Upper lobe of right lung (tissue), 1 donor: ENCODE data around the gene GRIK3. TPM values are rescaled to one million over a fixed set of nuclear protein-coding genes. Genes with fewer than 3 reads are reported as not detected.

Source experiments
- ATAC-seq: fragments of 200-7000 bp; cut with Tn5 transposase; one replicate; pipeline ENCODE4 v1.9.1; 2020; ENCODE audit warnings: mild to moderate bottlenecking, moderate library complexity
- DNase-seq: peaks from one replicate; pipeline ENCODE4 v3.0.0-alpha.2; 2020
- H3K27ac ChIP-seq: fragments of 200-600 bp; one replicate; pipeline ENCODE4 v1.8.0; 2022
- H3K27me3 ChIP-seq: fragments of 200-600 bp; one replicate; pipeline ENCODE4 v1.8.0; 2022; ENCODE audit warnings: mild to moderate bottlenecking
- H3K36me3 ChIP-seq: fragments of 200-600 bp; one replicate; pipeline ENCODE4 v1.8.0; 2022
- H3K4me1 ChIP-seq: fragments of 200-600 bp; one replicate; pipeline ENCODE4 v1.8.0; 2022
- H3K4me3 ChIP-seq: fragments of 200-600 bp; one replicate; pipeline ENCODE4 v1.8.0; 2022; ENCODE audit warnings: mild to moderate bottlenecking
- H3K9me3 ChIP-seq: fragments of 200-600 bp; one replicate; pipeline ENCODE4 v1.8.0; 2022
- intact Hi-C: fragments of 100-400 bp; cut with DNase I; formaldehyde crosslinking; loops from one replicate; pipeline ENCODE4 v1.11.0; 2022
- total RNA-seq: library from RNA; stranded (reverse); fragmentation: NEBNext Ultra II Directional; extraction: Animal tissue kit (Norgen Biotek cat#: 25700); gene quantifications from one replicate; pipeline ENCODE4 v1.2.1, GENCODE V29; 2021
- TF ChIP-seq, protein P1 (sequence below): fragments of 200-600 bp; IDR thresholded peaks from one replicate; pipeline ENCODE4 v1.8.0; 2022; ENCODE audit warnings: antibody characterized with exemption
- donor health status: DM: no; HTN: yes; CAD: no; lungs with severe emphysema.

The GRIK3 gene
- total RNA-seq, 1 donor from 2014 or later, result not detected

DNA sequence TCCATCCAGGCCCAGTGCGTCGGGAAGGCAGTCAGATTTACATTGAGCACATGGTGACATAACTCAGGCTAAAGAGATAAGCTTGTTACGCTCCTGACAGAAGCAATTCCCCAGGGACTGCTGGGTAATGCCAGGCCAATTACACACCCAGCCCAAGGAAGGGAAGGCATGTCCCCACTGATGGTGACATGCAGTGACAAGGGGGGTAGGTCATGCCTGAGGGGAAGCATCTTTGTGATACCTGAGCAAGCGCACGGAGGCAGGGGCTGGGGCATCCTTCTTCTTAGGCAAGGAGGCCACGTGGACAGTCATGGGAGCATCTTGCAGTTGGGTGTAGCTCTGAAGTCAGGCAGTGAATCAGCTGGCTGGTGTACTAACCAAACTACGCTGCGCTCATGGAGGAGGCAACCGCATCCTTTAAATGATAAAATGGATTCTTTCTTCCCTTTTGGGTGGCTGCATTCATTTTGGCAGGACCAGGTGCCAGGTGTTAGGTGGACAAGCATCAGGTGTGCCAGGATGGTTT, 39.6 kb upstream of the GRIK3 start:
- TF ChIP-seq, protein P1, sequence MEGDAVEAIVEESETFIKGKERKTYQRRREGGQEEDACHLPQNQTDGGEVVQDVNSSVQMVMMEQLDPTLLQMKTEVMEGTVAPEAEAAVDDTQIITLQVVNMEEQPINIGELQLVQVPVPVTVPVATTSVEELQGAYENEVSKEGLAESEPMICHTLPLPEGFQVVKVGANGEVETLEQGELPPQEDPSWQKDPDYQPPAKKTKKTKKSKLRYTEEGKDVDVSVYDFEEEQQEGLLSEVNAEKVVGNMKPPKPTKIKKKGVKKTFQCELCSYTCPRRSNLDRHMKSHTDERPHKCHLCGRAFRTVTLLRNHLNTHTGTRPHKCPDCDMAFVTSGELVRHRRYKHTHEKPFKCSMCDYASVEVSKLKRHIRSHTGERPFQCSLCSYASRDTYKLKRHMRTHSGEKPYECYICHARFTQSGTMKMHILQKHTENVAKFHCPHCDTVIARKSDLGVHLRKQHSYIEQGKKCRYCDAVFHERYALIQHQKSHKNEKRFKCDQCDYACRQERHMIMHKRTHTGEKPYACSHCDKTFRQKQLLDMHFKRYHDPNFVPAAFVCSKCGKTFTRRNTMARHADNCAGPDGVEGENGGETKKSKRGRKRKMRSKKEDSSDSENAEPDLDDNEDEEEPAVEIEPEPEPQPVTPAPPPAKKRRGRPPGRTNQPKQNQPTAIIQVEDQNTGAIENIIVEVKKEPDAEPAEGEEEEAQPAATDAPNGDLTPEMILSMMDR, result no peak
- H3K9me3 ChIP-seq, result no peaks in the 10 kb centered on the region
- intact Hi-C loops, result no loop called here
- ATAC-seq (no peak), DNase-seq (no peak)
- H3K27me3 ChIP-seq, result peaks cover 28% of the 10 kb centered on the region
- peaks cover 3% of the 10 kb centered on the region for H3K4me1 ChIP-seq
- no peak overlapping the region for H3K27ac ChIP-seq
- H3K4me3 ChIP-seq, result no peak overlapping the region
- H3K36me3 ChIP-seq, result no peaks in the 10 kb centered on the region

- Histone ChIP-seq H3K36me3 (no peaks in the 10 kb centered on the region), H3K4me1 (peaks cover 4% of the 10 kb centered on the region), H3K27me3 (peaks cover 28% of the 10 kb centered on the region), H3K4me3 (no peak overlapping the region), H3K27ac (no peak overlapping the region), H3K9me3 (no peaks in the 10 kb centered on the region)
- TF ChIP-seq, protein P1, result no peak
- DNase-seq, result no peak
- intact Hi-C loops, result no loop called here
- ATAC-seq, result no peak
Measured at GRCh38 chr1:37073152-37073853, 39.0 kb upstream of the GRIK3 start.

- Histone ChIP-seq H3K4me1 (peaks cover 4% of the 10 kb centered on the region), H3K4me3 (no peak overlapping the region), H3K9me3 (no peaks in the 10 kb centered on the region), H3K27ac (no peak overlapping the region), H3K27me3 (peaks cover 28% of the 10 kb centered on the region), H3K36me3 (no peaks in the 10 kb centered on the region)
- no peak for DNase-seq
- no peak for ATAC-seq
- TF ChIP-seq, protein P1, result no peak
- intact Hi-C loops, result no loop called here
Measured at GRCh38 chr1:37071829-37072228, 37.5 kb upstream of the GRIK3 start.

GRCh38 chr1:37070126-37070525, 35.8 kb upstream of the GRIK3 start:
- intact Hi-C loops, result no loop called here
- TF ChIP-seq, protein P1, result no peak
- Histone ChIP-seq H3K9me3 (no peaks in the 10 kb centered on the region), H3K4me3 (no peak overlapping the region), H3K27me3 (peaks cover 28% of the 10 kb centered on the region), H3K4me1 (peaks cover 4% of the 10 kb centered on the region), H3K27ac (no peak overlapping the region), H3K36me3 (no peaks in the 10 kb centered on the region)
- DNase-seq (no peak), ATAC-seq (no peak)

DNA sequence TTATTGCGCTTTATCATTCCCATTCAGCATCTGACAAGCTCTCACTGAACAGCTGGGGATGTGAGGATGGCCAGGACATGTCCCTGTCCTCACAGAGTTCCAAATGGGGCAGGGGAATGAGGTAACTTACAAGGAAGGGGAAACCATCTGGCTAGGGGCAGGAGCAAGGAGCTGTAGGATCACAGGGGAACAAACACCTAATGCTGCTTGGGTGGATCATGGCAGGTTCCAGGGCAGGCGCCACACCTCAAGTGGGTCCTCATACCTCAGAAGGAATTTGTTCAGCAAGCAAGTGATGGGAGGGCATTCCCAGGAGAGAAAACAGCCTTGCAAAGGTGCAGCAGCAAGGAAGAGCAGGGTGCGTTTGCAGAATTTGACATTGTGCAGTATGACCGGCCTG, 35.1 kb upstream of the GRIK3 start:
- no peaks in the 10 kb centered on the region for H3K36me3 ChIP-seq
- intact Hi-C loops, result no loop called here
- peak; percentile 76 for ATAC-seq
- H3K4me1 ChIP-seq, result peaks cover 4% of the 10 kb centered on the region
- H3K4me3 ChIP-seq, result no peak overlapping the region
- TF ChIP-seq, protein P1, result no peak
- no peak overlapping the region for H3K27ac ChIP-seq
- H3K9me3 ChIP-seq, result no peaks in the 10 kb centered on the region
- peaks cover 28% of the 10 kb centered on the region for H3K27me3 ChIP-seq
- no peak for DNase-seq
